A673 (cell line): ENCODE data around the gene GLIS2.

ENCODE experiments used
- EZH2 ChIP-seq: fragments of 200-600 bp; sonication (generic); IDR thresholded peaks from 2 replicates; pipeline ENCODE4 v1.6.1; 2017; ENCODE audit warnings: borderline replicate concordance, low read depth, mild to moderate bottlenecking, mixed read lengths, antibody characterized with exemption, low read length; ENCODE audit not compliant: poor library complexity, severe bottlenecking
- TF ChIP-seq, protein P1 (sequence below): fragments of 300-800, 200-600 bp; sonication (generic); conservative IDR thresholded peaks from 2 replicates; pipeline ENCODE4 v1.5.1; 2017; ENCODE audit warnings: low read depth, mild to moderate bottlenecking, antibody characterized with exemption, low read length, moderate library complexity, mixed read lengths

DNA sequence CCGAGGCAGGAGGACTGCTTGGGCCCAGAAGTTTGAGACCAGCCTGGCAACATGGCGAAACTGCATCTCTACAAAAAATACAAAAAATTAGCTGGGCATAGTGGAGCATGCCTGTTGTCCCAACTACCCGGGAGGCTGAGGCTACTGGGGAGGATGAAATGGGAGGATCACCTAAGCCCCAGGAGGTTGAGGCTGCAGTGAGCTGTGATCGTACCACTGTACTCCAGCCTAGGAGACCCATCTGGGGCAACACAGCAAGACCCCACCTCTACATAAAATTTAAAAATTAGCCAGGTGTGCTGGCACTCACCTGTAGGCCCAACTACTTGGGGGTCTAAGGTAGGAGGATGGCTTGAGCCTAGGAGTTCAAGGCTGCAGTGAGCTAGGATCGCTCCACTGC, 33.5 kb downstream of the GLIS2 start:
- TF ChIP-seq, protein P1, sequence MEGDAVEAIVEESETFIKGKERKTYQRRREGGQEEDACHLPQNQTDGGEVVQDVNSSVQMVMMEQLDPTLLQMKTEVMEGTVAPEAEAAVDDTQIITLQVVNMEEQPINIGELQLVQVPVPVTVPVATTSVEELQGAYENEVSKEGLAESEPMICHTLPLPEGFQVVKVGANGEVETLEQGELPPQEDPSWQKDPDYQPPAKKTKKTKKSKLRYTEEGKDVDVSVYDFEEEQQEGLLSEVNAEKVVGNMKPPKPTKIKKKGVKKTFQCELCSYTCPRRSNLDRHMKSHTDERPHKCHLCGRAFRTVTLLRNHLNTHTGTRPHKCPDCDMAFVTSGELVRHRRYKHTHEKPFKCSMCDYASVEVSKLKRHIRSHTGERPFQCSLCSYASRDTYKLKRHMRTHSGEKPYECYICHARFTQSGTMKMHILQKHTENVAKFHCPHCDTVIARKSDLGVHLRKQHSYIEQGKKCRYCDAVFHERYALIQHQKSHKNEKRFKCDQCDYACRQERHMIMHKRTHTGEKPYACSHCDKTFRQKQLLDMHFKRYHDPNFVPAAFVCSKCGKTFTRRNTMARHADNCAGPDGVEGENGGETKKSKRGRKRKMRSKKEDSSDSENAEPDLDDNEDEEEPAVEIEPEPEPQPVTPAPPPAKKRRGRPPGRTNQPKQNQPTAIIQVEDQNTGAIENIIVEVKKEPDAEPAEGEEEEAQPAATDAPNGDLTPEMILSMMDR = no peak
- TF ChIP-seq EZH2 = no peak
